ENCODE data around the gene TYW3. TPM values are rescaled to one million over a fixed set of nuclear protein-coding genes. Genes with fewer than 3 reads are reported as not detected.

TYW3 gene
- total RNA-seq, 1 experiment from 2014 or later, result 32.9 TPM

- no peak for TF ChIP-seq ZNF532 (CRISPR knock-in tag; IDR thresholded peaks at IDR 0.05; ENCODE audit: borderline replicate concordance)
- TF ChIP-seq TCF7 (CRISPR knock-in tag; IDR thresholded peaks at IDR 0.05; ENCODE audit: low read depth), result no peak
- TF ChIP-seq, protein P1, sequence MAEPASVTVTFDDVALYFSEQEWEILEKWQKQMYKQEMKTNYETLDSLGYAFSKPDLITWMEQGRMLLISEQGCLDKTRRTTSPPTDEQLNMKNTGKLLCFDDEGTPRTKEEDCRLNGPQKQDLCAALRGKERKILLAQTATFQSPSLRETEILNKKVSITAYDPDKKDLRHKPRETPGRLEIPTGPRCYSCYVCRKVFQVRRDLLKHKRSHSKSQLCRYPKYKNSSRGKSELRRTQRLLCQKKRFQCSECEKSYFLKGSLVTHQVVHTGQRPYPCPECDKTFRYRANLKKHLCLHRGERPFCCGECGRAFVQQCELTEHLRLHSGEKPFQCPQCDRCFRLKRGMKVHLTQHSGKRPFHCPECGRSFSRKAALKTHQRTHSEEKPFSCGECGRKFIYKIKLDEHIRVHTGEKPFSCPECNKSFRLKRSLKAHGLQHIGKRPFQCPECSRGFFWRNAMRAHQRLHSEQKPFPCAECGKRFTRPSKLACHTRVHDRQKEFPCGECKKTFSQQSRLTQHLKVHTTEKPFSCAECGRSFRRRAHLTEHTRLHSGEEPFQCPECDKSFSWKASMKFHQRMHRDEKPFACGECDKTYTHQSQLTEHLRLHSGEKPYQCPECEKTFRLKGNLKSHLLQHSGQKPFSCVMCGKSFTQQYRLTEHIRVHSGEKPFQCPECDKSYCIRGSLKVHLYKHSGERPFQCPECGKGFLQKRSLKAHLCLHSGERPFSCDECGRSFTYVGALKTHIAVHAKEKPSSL (CRISPR knock-in tag; conservative IDR thresholded peaks at IDR 0.05), result no peak
- TF ChIP-seq TEAD4 (CRISPR knock-in tag; IDR thresholded peaks at IDR 0.05), result no peak
- TF ChIP-seq ZNF219 (CRISPR knock-in tag; IDR thresholded peaks at IDR 0.05; ENCODE audit: borderline replicate concordance), result no peak
These were observed 53.0 kb downstream of the TYW3 start (continued) for GRCh38 chr1:74785944-74786343.

DNA sequence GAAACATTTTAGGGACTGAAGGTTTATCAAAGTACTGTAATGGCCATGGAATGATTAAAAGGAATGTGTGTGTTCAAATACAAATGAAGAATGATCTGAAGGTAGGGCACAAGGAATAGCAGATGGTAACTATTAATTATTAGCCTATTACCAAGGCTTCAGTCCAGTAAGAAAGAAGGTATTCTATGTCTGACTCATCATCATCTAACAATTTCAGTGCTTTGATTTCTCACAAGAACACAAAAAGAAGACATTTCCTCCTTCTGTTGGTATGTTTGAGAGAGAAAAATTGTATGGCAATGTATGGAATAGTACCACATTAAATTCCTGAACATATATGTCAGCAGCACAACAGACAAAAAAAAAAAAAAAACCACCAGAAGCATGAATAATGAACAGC, 57.5 kb downstream of the TYW3 start:
- no peak overlapping the region for H3K4me3 Mint-ChIP-seq
- H3K9me3 Mint-ChIP-seq, result peaks cover 8% of the 10 kb centered on the region
- H3K36me3 Mint-ChIP-seq, result peaks cover 3% of the 10 kb centered on the region
- peaks cover 6% of the 10 kb centered on the region for H3K4me1 Mint-ChIP-seq
- ChIA-PET CTCF (interaction anchor here (1.2 kb wide), 1 partner anchor 15 kb away, joined by 3 read pairs; no protein-coding TSS in a partner anchor), POLR2A (no interaction called here)
- H3K27ac Mint-ChIP-seq, result no peak overlapping the region
- ATAC-seq (no peak), DNase-seq (ENCODE audit: low spot score) (no peak)
- no peaks in the 10 kb centered on the region for H3K27me3 Mint-ChIP-seq (ENCODE audit: low read depth)
- TF ChIP-seq, protein P2, sequence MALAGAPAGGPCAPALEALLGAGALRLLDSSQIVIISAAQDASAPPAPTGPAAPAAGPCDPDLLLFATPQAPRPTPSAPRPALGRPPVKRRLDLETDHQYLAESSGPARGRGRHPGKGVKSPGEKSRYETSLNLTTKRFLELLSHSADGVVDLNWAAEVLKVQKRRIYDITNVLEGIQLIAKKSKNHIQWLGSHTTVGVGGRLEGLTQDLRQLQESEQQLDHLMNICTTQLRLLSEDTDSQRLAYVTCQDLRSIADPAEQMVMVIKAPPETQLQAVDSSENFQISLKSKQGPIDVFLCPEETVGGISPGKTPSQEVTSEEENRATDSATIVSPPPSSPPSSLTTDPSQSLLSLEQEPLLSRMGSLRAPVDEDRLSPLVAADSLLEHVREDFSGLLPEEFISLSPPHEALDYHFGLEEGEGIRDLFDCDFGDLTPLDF (CRISPR knock-in tag; IDR thresholded peaks at IDR 0.05), result no peak
- TF ChIP-seq ZNF532 (CRISPR knock-in tag; IDR thresholded peaks at IDR 0.05; ENCODE audit: borderline replicate concordance) (no peak), IRF2 (CRISPR knock-in tag; IDR thresholded peaks at IDR 0.05; ENCODE audit: borderline replicate concordance, low read depth) (no peak), JAZF1 (CRISPR knock-in tag; IDR thresholded peaks at IDR 0.05) (no peak), ZNF512 (CRISPR knock-in tag; IDR thresholded peaks at IDR 0.05; ENCODE audit: borderline replicate concordance) (no peak), ATF3 (CRISPR knock-in tag; conservative IDR thresholded peaks at IDR 0.05) (no peak), RORB (CRISPR knock-in tag; IDR thresholded peaks at IDR 0.05) (no peak), IRF1 (CRISPR knock-in tag; IDR thresholded peaks at IDR 0.05) (no peak), CREM (CRISPR knock-in tag; IDR thresholded peaks at IDR 0.05) (no peak)
- TF ChIP-seq, protein P3, sequence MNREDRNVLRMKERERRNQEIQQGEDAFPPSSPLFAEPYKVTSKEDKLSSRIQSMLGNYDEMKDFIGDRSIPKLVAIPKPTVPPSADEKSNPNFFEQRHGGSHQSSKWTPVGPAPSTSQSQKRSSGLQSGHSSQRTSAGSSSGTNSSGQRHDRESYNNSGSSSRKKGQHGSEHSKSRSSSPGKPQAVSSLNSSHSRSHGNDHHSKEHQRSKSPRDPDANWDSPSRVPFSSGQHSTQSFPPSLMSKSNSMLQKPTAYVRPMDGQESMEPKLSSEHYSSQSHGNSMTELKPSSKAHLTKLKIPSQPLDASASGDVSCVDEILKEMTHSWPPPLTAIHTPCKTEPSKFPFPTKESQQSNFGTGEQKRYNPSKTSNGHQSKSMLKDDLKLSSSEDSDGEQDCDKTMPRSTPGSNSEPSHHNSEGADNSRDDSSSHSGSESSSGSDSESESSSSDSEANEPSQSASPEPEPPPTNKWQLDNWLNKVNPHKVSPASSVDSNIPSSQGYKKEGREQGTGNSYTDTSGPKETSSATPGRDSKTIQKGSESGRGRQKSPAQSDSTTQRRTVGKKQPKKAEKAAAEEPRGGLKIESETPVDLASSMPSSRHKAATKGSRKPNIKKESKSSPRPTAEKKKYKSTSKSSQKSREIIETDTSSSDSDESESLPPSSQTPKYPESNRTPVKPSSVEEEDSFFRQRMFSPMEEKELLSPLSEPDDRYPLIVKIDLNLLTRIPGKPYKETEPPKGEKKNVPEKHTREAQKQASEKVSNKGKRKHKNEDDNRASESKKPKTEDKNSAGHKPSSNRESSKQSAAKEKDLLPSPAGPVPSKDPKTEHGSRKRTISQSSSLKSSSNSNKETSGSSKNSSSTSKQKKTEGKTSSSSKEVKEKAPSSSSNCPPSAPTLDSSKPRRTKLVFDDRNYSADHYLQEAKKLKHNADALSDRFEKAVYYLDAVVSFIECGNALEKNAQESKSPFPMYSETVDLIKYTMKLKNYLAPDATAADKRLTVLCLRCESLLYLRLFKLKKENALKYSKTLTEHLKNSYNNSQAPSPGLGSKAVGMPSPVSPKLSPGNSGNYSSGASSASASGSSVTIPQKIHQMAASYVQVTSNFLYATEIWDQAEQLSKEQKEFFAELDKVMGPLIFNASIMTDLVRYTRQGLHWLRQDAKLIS (CRISPR knock-in tag; IDR thresholded peaks at IDR 0.05; ENCODE audit: borderline replicate concordance), result no peak
- TF ChIP-seq, protein P4, sequence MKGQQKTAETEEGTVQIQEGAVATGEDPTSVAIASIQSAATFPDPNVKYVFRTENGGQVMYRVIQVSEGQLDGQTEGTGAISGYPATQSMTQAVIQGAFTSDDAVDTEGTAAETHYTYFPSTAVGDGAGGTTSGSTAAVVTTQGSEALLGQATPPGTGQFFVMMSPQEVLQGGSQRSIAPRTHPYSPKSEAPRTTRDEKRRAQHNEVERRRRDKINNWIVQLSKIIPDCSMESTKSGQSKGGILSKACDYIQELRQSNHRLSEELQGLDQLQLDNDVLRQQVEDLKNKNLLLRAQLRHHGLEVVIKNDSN (CRISPR knock-in tag; IDR thresholded peaks at IDR 0.05), result no peak
